AG09319 (cell line): Measurements from ENCODE around the gene PATE3.

Experiments used
- DNase-seq: peaks from one replicate; pipeline ENCODE4 v3.0.0-alpha.2; 2010; ENCODE audit warnings: low read depth; ENCODE audit errors: extremely low read depth
- CTCF ChIP-seq: IDR thresholded peaks from 2 replicates; pipeline ENCODE4 v1.5.1; 2011; ENCODE audit warnings: low read depth, mild to moderate bottlenecking, inconsistent platforms, low read length, moderate library complexity

The PATE3 gene

GRCh38 chr11:125787827-125788226 lies at the start of gene PATE3:
Gene PATE3 (plus strand): TSS chr11:125788127. CDS start chr11:125788152, 25 bp downstream.
- TF ChIP-seq CTCF, result no peak
- DNase-seq, result no peak

DNA sequence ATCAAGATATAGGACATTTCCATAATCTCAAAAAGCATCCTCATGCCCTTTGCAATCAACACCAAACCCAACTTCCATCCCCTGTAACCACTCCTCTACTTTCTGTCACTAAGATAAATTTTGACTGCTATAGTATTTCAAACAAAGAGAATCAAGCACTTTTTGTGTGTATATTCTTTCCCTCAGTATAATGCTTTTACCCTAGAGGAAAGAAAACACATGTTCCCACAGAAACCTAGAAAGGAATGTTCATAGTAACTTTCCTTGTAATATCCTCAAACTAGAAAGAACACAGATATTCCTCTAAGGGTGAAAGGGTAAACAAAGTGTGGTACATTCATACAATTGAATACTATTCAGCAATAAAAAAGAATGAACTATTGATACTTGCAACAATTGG lies 47.3 kb upstream of the PATE3 start:
- no peak for DNase-seq
- TF ChIP-seq CTCF, result no peak

DNA sequence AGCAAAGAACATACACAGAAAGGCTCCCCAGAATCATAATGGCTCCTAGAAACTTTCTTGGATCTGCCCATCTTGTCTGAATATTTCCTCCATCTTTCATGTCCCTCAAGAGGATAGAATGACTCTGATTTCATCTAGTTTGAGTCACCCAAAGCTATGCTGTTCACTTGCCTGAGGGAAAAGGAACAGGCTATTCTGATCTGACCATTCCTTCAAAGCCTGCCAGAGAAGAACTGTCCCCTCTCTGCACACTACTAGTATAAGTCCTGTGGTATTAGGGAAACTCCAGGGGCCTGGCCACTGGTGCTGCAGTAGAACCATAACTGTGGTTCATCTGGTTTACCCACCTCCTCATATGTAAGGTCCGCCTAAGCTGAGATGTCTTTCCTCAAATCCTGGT lies 44.2 kb upstream of the PATE3 start:
- no peak for TF ChIP-seq CTCF
- no peak for DNase-seq

DNA sequence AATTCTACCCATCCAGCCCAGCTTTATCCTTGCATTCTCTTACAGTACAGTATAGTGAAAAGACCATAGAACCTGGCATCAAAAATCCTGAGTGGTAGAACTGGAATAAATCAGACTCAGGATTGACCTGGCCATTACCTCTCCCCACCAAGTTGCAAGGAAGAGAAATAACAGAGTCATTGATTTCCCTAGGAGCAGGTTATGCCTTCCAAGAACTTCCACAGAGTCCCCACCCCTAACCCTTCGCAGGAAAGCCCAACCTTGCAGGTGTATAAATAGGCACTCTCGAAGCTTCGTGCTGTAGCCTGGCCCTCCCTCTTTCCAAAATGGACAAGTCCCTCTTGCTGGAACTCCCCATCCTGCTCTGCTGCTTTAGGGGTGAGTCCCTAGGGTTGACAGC lies 41.9 kb upstream of the PATE3 start, which contains the start of gene PATE1:
TSS of gene PATE1 (plus strand) at position 301 of the 400 bp plus-strand sequence. CDS start at position 327, 26 bp downstream.
- no peak for DNase-seq
- TF ChIP-seq CTCF, result no peak

GRCh38 chr11:125750629-125751028 lies 37.3 kb upstream of the PATE3 start:
- DNase-seq, result no peak
- no peak for TF ChIP-seq CTCF

DNA sequence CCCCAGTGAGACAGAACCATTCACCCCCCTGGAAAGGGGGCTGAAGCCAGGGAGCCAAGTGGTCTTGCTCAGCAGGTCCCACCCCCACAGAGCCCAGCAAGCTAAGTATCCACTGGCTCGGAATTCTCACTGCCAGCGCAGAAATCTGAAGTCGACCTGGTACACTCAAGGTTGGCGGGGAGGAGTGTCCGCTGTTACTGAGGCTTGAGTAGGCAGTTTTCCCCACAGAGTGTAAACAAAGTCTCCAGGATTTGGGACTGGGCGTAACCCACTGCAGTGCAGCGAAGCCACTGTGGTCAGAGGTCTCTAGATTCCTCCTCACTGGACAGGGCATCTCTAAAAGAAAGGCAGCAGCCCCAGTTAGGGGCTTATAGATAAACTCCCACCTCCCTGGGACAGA lies 31.9 kb upstream of the PATE3 start:
- no peak for TF ChIP-seq CTCF
- DNase-seq, result no peak

- DNase-seq, result no peak
- TF ChIP-seq CTCF, result no peak
These were observed 25.5 kb upstream of the PATE3 start for GRCh38 chr11:125762445-125762844.

GRCh38 chr11:125763483-125763882 lies 24.4 kb upstream of the PATE3 start:
- DNase-seq, result no peak
- TF ChIP-seq CTCF, result no peak
